Sigmoid colon (tissue), 4 donors: Measurements from ENCODE around the gene MC1R.

Experiments used
- CTCF ChIP-seq, 4 experiments: fragments of 450-650 bp in 3 of 4; fragments of 200-600 bp in 1 of 4; IDR thresholded peaks; one replicate each; pipeline ENCODE4 v1.5.1; 2016 to 2019; ENCODE audit warnings: antibody characterized with exemption in 4 of 4, mild to moderate bottlenecking in 3 of 4, moderate library complexity in 2 of 4
- EP300 ChIP-seq, 4 donors: sonication (generic); formaldehyde crosslinking; IDR thresholded peaks; one replicate each; pipeline ENCODE4 v1.6.1; 2017; ENCODE audit warnings: antibody characterized with exemption in 4 of 4
- POLR2A ChIP-seq, 2 donors: fragments of 450-650 bp; IDR thresholded peaks; one replicate each; pipeline ENCODE4 v1.6.1; 2016; ENCODE audit warnings: antibody characterized with exemption in 2 of 2, mild to moderate bottlenecking in 2 of 2, moderate library complexity in 2 of 2

DNA sequence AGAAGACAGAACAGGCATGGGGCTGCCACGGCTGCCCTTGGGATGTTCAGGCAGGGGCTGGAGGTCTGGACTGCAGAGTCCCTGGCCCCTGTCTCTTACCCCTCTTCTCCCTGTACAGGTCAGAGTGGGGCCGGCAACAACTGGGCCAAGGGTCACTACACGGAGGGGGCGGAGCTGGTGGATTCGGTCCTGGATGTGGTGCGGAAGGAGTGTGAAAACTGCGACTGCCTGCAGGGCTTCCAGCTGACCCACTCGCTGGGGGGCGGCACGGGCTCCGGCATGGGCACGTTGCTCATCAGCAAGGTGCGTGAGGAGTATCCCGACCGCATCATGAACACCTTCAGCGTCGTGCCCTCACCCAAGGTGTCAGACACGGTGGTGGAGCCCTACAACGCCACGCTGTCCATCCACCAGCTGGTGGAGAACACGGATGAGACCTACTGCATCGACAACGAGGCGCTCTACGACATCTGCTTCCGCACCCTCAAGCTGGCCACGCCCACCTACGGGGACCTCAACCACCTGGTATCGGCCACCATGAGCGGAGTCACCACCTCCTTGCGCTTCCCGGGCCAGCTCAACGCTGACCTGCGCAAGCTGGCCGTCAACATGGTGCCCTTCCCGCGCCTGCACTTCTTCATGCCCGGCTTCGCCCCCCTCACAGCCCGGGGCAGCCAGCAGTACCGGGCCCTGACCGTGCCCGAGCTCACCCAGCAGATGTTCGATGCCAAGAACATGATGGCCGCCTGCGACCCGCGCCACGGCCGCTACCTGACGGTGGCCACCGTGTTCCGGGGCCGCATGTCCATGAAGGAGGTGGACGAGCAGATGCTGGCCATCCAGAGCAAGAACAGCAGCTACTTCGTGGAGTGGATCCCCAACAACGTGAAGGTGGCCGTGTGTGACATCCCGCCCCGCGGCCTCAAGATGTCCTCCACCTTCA, 16.2 kb downstream of the MC1R start:
- TF ChIP-seq CTCF (IDR thresholded peaks at IDR 0.05): no peak
- TF ChIP-seq EP300 (IDR thresholded peaks at IDR 0.05): no peak
- no peak for TF ChIP-seq POLR2A (IDR thresholded peaks at IDR 0.05)
